GM19043 (cell line): ENCODE measurements around the gene RANBP1.

ENCODE experiments used
- ATAC-seq: cut with Tn5 transposase; IDR thresholded peaks from one replicate; pipeline ENCODE4 v1.9.1; 2021; ENCODE audit warnings: low read depth; ENCODE audit not compliant: unreplicated experiment

The RANBP1 gene

GRCh38 chr22:20106849-20107237 lies 9.1 kb upstream of the RANBP1 start:
- ATAC-seq: no peak

GRCh38 chr22:20107471-20107901 lies 8.4 kb upstream of the RANBP1 start:
- no peak for ATAC-seq

GRCh38 chr22:20107951-20108756 lies 7.8 kb upstream of the RANBP1 start:
- ATAC-seq: no peak

- no peak for ATAC-seq
Measured at GRCh38 chr22:20108757-20109230, 7.1 kb upstream of the RANBP1 start.

- ATAC-seq: no peak
Measured at GRCh38 chr22:20109411-20110358, 6.2 kb upstream of the RANBP1 start.

GRCh38 chr22:20110359-20110985 lies 5.4 kb upstream of the RANBP1 start:
- ATAC-seq: no peak

GRCh38 chr22:20111045-20111688 lies 4.7 kb upstream of the RANBP1 start:
- no peak for ATAC-seq

- ATAC-seq: no peak
Measured at GRCh38 chr22:20111689-20112622, 3.9 kb upstream of the RANBP1 start.

- no peak for ATAC-seq
Measured at GRCh38 chr22:20112623-20113511, 3.0 kb upstream of the RANBP1 start.

GRCh38 chr22:20113551-20114310 lies 2.2 kb upstream of the RANBP1 start:
- ATAC-seq: no peak

GRCh38 chr22:20114506-20115475 lies 1.1 kb upstream of the RANBP1 start:
- ATAC-seq: no peak

GRCh38 chr22:20116376-20116950 lies 559 bp downstream of the RANBP1 start:
- no peak for ATAC-seq

- peak; percentile 74 for ATAC-seq
Measured at GRCh38 chr22:20116951-20117632, 1.2 kb downstream of the RANBP1 start, which contains the start of gene TRMT2A. Gene TRMT2A (minus strand): TSS chr22:20117226. CDS start chr22:20116906, 320 bp downstream.

- ATAC-seq: no peak
Measured at GRCh38 chr22:20117633-20118299, 1.9 kb downstream of the RANBP1 start.
